BLaER1 (cell line): ENCODE data around the gene THSD7A.
A peak's percentile ranks its signal among the peaks of the same experiment; 100 is the strongest.

Source experiments
- H3K27ac ChIP-seq: shearing (Covaris generic); formaldehyde crosslinking; 2 replicates; pipeline ENCODE4 v1.8.1; 2022
- H3K27me3 ChIP-seq: shearing (Covaris generic); formaldehyde crosslinking; 2 replicates; pipeline ENCODE4 v1.8.1; 2022
- H3K36me3 ChIP-seq: shearing (Covaris generic); formaldehyde crosslinking; 2 replicates; pipeline ENCODE4 v1.8.1; 2022
- H3K4me1 ChIP-seq: shearing (Covaris generic); formaldehyde crosslinking; 2 replicates; pipeline ENCODE4 v1.8.1; 2022
- H3K4me2 ChIP-seq: shearing (Covaris generic); formaldehyde crosslinking; 2 replicates; pipeline ENCODE4 v1.8.1; 2022
- H3K4me3 ChIP-seq: shearing (Covaris generic); formaldehyde crosslinking; 2 replicates; pipeline ENCODE4 v1.8.1; 2022
- H3K9ac ChIP-seq: shearing (Covaris generic); formaldehyde crosslinking; 2 replicates; pipeline ENCODE4 v1.8.1; 2022
- H3K9me3 ChIP-seq: shearing (Covaris generic); formaldehyde crosslinking; 2 replicates; pipeline ENCODE4 v1.8.1; 2022
- H4K20me1 ChIP-seq: shearing (Covaris generic); formaldehyde crosslinking; 2 replicates; pipeline ENCODE4 v1.8.1; 2022
- Cebpa-rat ChIP-seq: shearing (Covaris generic); IDR thresholded peaks from 2 replicates; pipeline ENCODE4 v1.8.1; 2022

Gene THSD7A

DNA sequence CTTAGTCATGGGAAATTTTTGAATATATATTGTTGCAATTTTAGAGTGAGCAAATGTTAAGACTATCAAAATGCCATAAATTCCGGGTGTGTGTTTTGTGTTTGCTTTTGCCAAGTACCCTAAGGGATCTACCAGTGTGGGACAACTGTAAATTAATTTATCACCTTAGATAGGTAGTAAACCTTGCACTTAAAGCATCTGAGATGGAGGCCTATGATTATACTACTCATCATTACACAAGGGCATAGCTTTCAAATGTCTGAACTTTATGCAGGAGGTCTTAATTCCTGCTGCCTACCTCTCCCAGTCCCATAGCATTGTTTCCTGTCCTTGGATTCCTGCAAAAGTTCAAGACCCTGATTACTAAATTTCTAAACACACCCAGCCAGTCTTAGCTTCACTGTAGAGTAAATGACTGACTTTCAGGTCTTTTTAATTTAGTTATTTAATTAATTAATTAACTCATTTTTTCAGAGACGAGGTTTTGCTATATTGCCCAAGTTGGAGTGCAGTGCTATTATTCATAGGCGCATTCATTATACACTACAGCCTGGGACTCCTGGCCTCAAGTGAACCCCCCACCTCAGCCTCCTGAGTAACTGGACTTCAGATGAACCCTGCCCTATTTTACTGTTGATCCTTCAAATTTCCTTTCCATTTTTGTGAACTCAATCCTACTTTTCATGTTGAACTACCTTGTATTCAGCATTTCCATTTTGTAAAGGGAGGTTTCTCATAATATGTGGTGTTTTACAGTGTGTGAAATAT, 47.0 kb downstream of the THSD7A start:
- H4K20me1 ChIP-seq: no peaks in the 10 kb centered on the region
- no peak overlapping the region for H3K4me2 ChIP-seq
- no peaks in the 10 kb centered on the region for H3K36me3 ChIP-seq
- TF ChIP-seq Cebpa-rat: no peak
- H3K9ac ChIP-seq: no peak overlapping the region
- H3K9me3 ChIP-seq: no peaks in the 10 kb centered on the region
- H3K4me3 ChIP-seq: no peak overlapping the region
- H3K27ac ChIP-seq: no peak overlapping the region
- no peaks in the 10 kb centered on the region for H3K27me3 ChIP-seq
- H3K4me1 ChIP-seq: peaks cover 5% of the 10 kb centered on the region; the same call in 1 of the 2 replicates

- Histone ChIP-seq H4K20me1 (no peaks in the 10 kb centered on the region), H3K27me3 (no peaks in the 10 kb centered on the region), H3K4me3 (no peak overlapping the region), H3K4me1 (peaks cover 23% of the 10 kb centered on the region), H3K27ac (no peak overlapping the region), H3K36me3 (no peaks in the 10 kb centered on the region), H3K9me3 (no peaks in the 10 kb centered on the region), H3K4me2 (no peak overlapping the region), H3K9ac (no peak overlapping the region)
- no peak for TF ChIP-seq Cebpa-rat
Observed at GRCh38 chr7:11779864-11780674, 51.9 kb downstream of the THSD7A start.

GRCh38 chr7:11776039-11776438, 56.0 kb downstream of the THSD7A start:
- no peak overlapping the region for H3K27ac ChIP-seq
- H3K36me3 ChIP-seq: no peaks in the 10 kb centered on the region
- H3K27me3 ChIP-seq: no peaks in the 10 kb centered on the region
- H3K9me3 ChIP-seq: no peaks in the 10 kb centered on the region
- peaks cover 23% of the 10 kb centered on the region for H3K4me1 ChIP-seq
- no peak for TF ChIP-seq Cebpa-rat
- H3K4me3 ChIP-seq: no peak overlapping the region
- peak overlapping the region; percentile 60 for H3K4me2 ChIP-seq
- no peaks in the 10 kb centered on the region for H4K20me1 ChIP-seq
- no peak overlapping the region for H3K9ac ChIP-seq

DNA sequence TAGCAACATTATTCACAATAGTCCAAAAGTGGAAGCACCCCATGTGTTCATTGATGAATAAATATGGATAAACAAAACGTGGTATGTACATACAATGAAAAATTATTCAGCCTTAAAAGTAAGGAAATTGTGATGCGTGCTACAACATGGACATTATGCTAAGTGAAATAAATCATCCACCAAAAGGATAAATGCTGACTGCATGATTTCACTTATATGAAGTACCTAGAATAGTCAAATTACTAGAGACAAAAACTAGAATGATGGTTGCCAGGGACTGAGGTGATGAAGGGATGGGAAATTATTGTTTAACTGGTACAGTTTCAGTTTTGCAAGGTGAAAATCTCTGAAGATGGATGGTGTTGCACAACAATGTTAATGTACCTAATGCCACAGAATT, 56.6 kb downstream of the THSD7A start:
- Histone ChIP-seq H3K4me2 (peak overlapping the region; percentile 60; the same call in 1 of the 2 replicates), H4K20me1 (no peaks in the 10 kb centered on the region), H3K9me3 (no peaks in the 10 kb centered on the region), H3K4me1 (peaks cover 23% of the 10 kb centered on the region), H3K9ac (no peak overlapping the region), H3K27ac (no peak overlapping the region), H3K4me3 (no peak overlapping the region), H3K36me3 (no peaks in the 10 kb centered on the region), H3K27me3 (no peaks in the 10 kb centered on the region)
- no peak for TF ChIP-seq Cebpa-rat

DNA sequence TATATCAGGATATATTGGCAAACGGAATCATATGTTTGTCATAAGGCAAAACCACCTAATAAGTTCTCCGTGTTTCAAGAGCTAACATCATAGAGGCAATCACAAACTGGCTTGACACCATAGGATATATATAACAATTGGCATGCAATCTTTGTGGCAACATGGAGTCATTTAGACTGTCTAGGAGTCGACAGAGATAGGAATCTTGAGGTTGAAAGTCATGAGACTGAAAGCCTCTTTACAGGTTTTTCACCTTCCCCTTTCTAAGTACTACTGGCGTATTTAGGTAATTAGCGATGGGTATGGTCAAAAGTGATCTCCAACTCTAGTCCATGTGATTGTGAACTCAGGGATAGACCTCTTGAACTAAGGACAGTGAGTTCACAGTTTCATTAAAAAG, 63.7 kb downstream of the THSD7A start:
- no peaks in the 10 kb centered on the region for H3K4me1 ChIP-seq
- no peak overlapping the region for H3K27ac ChIP-seq
- H3K4me3 ChIP-seq: no peak overlapping the region
- H3K9ac ChIP-seq: no peak overlapping the region
- no peak for TF ChIP-seq Cebpa-rat
- no peaks in the 10 kb centered on the region for H3K36me3 ChIP-seq
- no peak overlapping the region for H3K4me2 ChIP-seq
- H4K20me1 ChIP-seq: no peaks in the 10 kb centered on the region
- no peaks in the 10 kb centered on the region for H3K9me3 ChIP-seq
- H3K27me3 ChIP-seq: no peaks in the 10 kb centered on the region

DNA sequence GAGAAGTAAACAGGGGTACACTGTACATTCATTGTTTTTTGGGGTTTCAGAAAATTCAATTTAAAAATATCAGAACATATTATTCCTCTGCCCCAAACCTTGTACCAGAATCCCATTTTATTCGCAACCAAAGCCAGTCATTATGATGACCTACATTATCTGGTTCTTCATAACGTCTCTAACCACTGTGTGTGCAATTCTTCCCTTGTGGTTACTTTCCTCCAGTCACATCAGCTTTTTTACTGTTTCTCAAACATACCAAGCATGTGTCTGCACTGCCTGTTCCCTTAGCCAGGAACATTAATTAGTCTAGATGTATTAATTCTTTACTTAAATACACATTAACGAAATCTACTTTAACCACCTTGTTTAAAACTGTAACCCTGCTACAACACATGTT, 64.8 kb downstream of the THSD7A start:
- Histone ChIP-seq H3K9me3 (no peaks in the 10 kb centered on the region), H3K36me3 (no peaks in the 10 kb centered on the region), H3K9ac (no peak overlapping the region), H3K27me3 (no peaks in the 10 kb centered on the region), H4K20me1 (no peaks in the 10 kb centered on the region), H3K27ac (no peak overlapping the region), H3K4me3 (no peak overlapping the region), H3K4me1 (no peaks in the 10 kb centered on the region), H3K4me2 (no peak overlapping the region)
- TF ChIP-seq Cebpa-rat: no peak

GRCh38 chr7:11760372-11760771, 71.6 kb downstream of the THSD7A start:
- H3K27ac ChIP-seq: no peak overlapping the region

GRCh38 chr7:11758627-11759111, 73.3 kb downstream of the THSD7A start:
- Histone ChIP-seq H3K4me1 (no peaks in the 10 kb centered on the region), H3K27ac (no peak overlapping the region)

More at GRCh38 chr7:11760372-11760771, 71.6 kb downstream of the THSD7A start:
- Histone ChIP-seq H3K4me2 (no peak overlapping the region), H3K9ac (no peak overlapping the region), H3K27me3 (no peaks in the 10 kb centered on the region), H3K4me1 (no peaks in the 10 kb centered on the region), H3K4me3 (no peak overlapping the region), H3K9me3 (no peaks in the 10 kb centered on the region), H3K36me3 (no peaks in the 10 kb centered on the region), H4K20me1 (no peaks in the 10 kb centered on the region)
- no peak for TF ChIP-seq Cebpa-rat

GRCh38 chr7:11757153-11757552, 74.8 kb downstream of the THSD7A start:
- Histone ChIP-seq H3K4me2 (no peak overlapping the region), H3K9me3 (no peaks in the 10 kb centered on the region), H3K4me3 (no peak overlapping the region), H3K27me3 (no peaks in the 10 kb centered on the region), H3K36me3 (no peaks in the 10 kb centered on the region), H3K9ac (no peak overlapping the region), H3K4me1 (no peaks in the 10 kb centered on the region), H3K27ac (no peak overlapping the region), H4K20me1 (no peaks in the 10 kb centered on the region)
- no peak for TF ChIP-seq Cebpa-rat

More at GRCh38 chr7:11758627-11759111, 73.3 kb downstream of the THSD7A start:
- Histone ChIP-seq H3K36me3 (no peaks in the 10 kb centered on the region), H3K9ac (no peak overlapping the region), H3K4me2 (no peak overlapping the region), H3K9me3 (no peaks in the 10 kb centered on the region), H3K4me3 (no peak overlapping the region), H3K27me3 (no peaks in the 10 kb centered on the region), H4K20me1 (no peaks in the 10 kb centered on the region)
- no peak for TF ChIP-seq Cebpa-rat

DNA sequence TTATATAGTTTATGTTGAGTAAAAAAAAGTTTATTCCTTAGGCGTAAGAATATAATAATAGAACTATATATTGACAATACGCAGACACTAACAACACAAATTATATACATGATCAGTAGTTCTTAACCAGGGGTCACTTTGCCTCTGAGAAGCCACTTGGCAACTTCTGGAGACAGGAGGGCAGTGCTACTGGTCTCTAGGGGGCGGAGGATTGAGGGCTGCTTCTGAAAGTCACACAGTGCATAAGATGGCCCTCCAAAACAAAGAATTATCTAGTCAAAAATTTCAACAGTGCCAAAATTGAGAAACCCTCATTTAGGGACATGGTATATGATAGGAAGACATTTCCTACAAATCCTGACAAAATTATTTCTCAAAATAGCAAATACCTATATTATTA, 77.1 kb downstream of the THSD7A start:
- Histone ChIP-seq H3K9ac (no peak overlapping the region), H3K36me3 (no peaks in the 10 kb centered on the region), H3K9me3 (no peaks in the 10 kb centered on the region), H3K4me1 (no peaks in the 10 kb centered on the region), H3K4me3 (no peak overlapping the region), H3K27me3 (no peaks in the 10 kb centered on the region), H4K20me1 (no peaks in the 10 kb centered on the region), H3K27ac (no peak overlapping the region), H3K4me2 (no peak overlapping the region)
- no peak for TF ChIP-seq Cebpa-rat
